ENCODE data around the gene PRICKLE2. TPM values are rescaled to one million over a fixed set of nuclear protein-coding genes. Genes with fewer than 3 reads are reported as not detected.

Gene PRICKLE2
- total and polyA plus RNA-seq, 7 donors = 0.34 to 4.9 (median 2.2) TPM

GRCh38 chr3:64056606-64057180 is 168.6 kb downstream of the PRICKLE2 start:
- intact Hi-C loops (cut with DNase I) = no loop called here
- DNase-seq (no peak), ATAC-seq (no peak)
- no peaks in the 10 kb centered on the region for H3K27me3 ChIP-seq (ENCODE audit: insufficient read depth in 3 of 3, low read length in 2 of 3)
- no peaks in the 10 kb centered on the region for H3K36me3 ChIP-seq (ENCODE audit: insufficient read depth in 1 of 2, low read depth in 1 of 2)
- TF ChIP-seq CTCF (IDR thresholded peaks at IDR 0.05) = no peak
- H3K4me1 ChIP-seq = peaks cover 6% of the 10 kb centered on the region
- no peak overlapping the region for H3K4me3 ChIP-seq
- no peak overlapping the region for H3K27ac ChIP-seq
- no peaks in the 10 kb centered on the region for H3K9me3 ChIP-seq
- 56 to 66% (median 57%) methylated on average over 3 of the region's 3 CpGs for WGBS, 3 donors

DNA sequence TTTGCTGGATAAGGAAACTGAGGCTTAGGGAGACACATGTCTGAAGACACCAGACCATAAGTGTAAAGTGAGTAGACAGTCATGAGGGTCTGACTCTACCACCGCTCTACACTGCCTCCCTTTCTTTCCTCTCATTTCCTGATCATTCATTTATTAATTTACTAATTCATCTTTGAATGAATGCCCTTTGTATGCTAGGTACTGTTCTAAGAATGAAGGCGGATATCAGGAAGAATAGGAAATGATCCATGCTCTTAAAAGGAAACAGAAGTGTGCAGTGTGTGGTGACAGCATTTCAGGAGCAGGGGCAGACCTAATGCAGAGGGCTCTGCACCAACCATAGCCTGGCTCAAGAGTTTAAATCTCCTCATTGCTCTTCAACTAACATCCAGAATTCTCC is 170.2 kb downstream of the PRICKLE2 start:
- Histone ChIP-seq H3K27ac (no peak overlapping the region), H3K9me3 (no peaks in the 10 kb centered on the region), H3K4me3 (no peak overlapping the region), H3K36me3 (ENCODE audit: insufficient read depth in 1 of 2, low read depth in 1 of 2) (no peaks in the 10 kb centered on the region), H3K27me3 (ENCODE audit: insufficient read depth in 3 of 3, low read length in 2 of 3) (no peaks in the 10 kb centered on the region), H3K4me1 (peaks cover 6% of the 10 kb centered on the region)
- 71 to 88% (median 86%) methylated on average over 2 of the region's 2 CpGs for WGBS, 3 donors
- DNase-seq = no peak
- TF ChIP-seq CTCF (IDR thresholded peaks at IDR 0.05) = no peak
- ATAC-seq = no peak
- intact Hi-C loops (cut with DNase I) = no loop called here

DNA sequence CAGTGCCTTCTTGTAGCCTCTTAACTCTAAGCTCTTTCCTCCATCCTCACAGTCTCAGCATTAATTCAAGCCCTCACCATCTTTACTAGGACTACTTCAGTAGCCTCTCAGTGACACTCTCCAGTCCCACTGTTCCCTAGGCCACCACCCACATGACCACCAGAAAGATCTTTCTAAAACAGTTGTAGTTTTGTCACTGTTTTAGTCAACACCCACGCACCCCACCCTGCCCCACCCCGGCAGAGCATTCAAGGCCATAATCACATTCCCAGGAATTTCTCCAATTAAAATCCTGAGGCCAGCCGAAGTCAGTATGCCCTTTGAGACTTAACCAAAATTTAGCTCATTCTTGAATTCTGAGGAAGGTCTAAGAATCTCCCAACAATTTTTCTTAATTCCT is 170.8 kb downstream of the PRICKLE2 start:
- whole genome bisulfite sequencing, 3 donors = 67 to 75% (median 70%) methylated on average over 3 of the region's 3 CpGs

GRCh38 chr3:64053581-64053980 is 171.7 kb downstream of the PRICKLE2 start:
- H3K27me3 ChIP-seq (ENCODE audit: insufficient read depth in 3 of 3, low read length in 2 of 3) = no peaks in the 10 kb centered on the region
- H3K4me3 ChIP-seq = no peak overlapping the region
- WGBS, 3 donors = 65 to 71% (median 68%) methylated on average over 3 of the region's 3 CpGs
- H3K36me3 ChIP-seq (ENCODE audit: insufficient read depth in 1 of 2, low read depth in 1 of 2) = no peaks in the 10 kb centered on the region
- no peak for TF ChIP-seq CTCF (IDR thresholded peaks at IDR 0.05)
- H3K9me3 ChIP-seq = no peaks in the 10 kb centered on the region
- ATAC-seq (no peak), DNase-seq (no peak)
- intact Hi-C loops (cut with DNase I) = no loop called here
- peaks cover 2% of the 10 kb centered on the region for H3K4me1 ChIP-seq
- H3K27ac ChIP-seq = no peak overlapping the region

More for the DNA sequence above, 170.8 kb downstream of the PRICKLE2 start:
- TF ChIP-seq CTCF (IDR thresholded peaks at IDR 0.05) = no peak
- H3K27ac ChIP-seq = no peak overlapping the region
- no peaks in the 10 kb centered on the region for H3K36me3 ChIP-seq (ENCODE audit: insufficient read depth in 1 of 2, low read depth in 1 of 2)
- no peaks in the 10 kb centered on the region for H3K9me3 ChIP-seq
- ATAC-seq = no peak
- intact Hi-C loops (cut with DNase I) = no loop called here
- no peaks in the 10 kb centered on the region for H3K27me3 ChIP-seq (ENCODE audit: insufficient read depth in 3 of 3, low read length in 2 of 3)
- H3K4me3 ChIP-seq = no peak overlapping the region
- peaks cover 6% of the 10 kb centered on the region for H3K4me1 ChIP-seq
- no peak for DNase-seq

DNA sequence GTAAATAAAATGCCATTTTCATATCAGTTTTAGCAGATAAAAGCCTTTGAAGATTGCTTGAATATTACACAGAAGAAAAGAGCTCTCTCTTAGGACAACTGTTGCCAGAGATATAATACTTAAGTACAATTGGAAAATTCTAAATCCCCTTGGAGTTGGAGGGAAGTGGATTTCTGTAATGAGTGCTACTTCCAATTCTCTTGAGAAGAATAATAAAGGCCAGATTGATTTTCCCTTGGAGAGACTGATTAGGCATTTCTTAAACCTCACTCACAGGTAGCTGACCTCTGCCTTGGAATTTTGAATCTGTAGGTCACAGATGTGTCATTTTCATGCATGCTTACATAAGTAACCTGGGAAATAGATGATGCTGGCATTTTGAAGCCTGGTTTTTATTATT is 172.1 kb downstream of the PRICKLE2 start:
- TF ChIP-seq CTCF (IDR thresholded peaks at IDR 0.05) = no peak
- Histone ChIP-seq H3K4me3 (no peak overlapping the region), H3K36me3 (ENCODE audit: insufficient read depth in 1 of 2, low read depth in 1 of 2) (no peaks in the 10 kb centered on the region), H3K4me1 (no peaks in the 10 kb centered on the region), H3K9me3 (no peaks in the 10 kb centered on the region), H3K27me3 (ENCODE audit: insufficient read depth in 3 of 3, low read length in 2 of 3) (no peaks in the 10 kb centered on the region), H3K27ac (no peak overlapping the region)
- ATAC-seq = no peak
- DNase-seq = no peak
- intact Hi-C loops (cut with DNase I) = no loop called here
